SK-N-SH (cell line): ENCODE data around the gene MCTP1. TPM values are rescaled to one million over a fixed set of nuclear protein-coding genes. Genes with fewer than 3 reads are reported as not detected.

Source experiments
- CTCF ChIA-PET: fragments of 300-600, 350-600 bp; formaldehyde crosslinking; extraction: SDS; loops from one replicate; lab custom pipeline; 2021; lab: Yijun Ruan, JAX
- POLR2A ChIA-PET: fragments of 350-600 bp; sonication (Branson Sonifier 250); formaldehyde crosslinking; extraction: SDS; loops from one replicate; lab custom pipeline; 2020; ENCODE audit warnings: antibody characterized with exemption, inconsistent platforms; lab: Yijun Ruan, JAX
- DNase-seq: peaks from one replicate; pipeline ENCODE4 v3.0.0; 2012
- H2AFZ ChIP-seq: fragments of 200-600 bp; sonication (generic); 2 replicates; pipeline ENCODE4 v1.8.1; 2016; ENCODE audit warnings: antibody characterized with exemption, mild to moderate bottlenecking, low read depth
- H3F3A ChIP-seq: fragments of 200-600 bp; sonication (generic); replicated peaks from 2 replicates; pipeline ENCODE3; 2016; ENCODE audit warnings: antibody characterized with exemption, mild to moderate bottlenecking; ENCODE audit not compliant: insufficient read depth
- H3K27ac ChIP-seq, 2 experiments: fragments of 200-500 bp in 1 of 2; fragments of 200-600 bp in 1 of 2; sonication (Bioruptor generic) in 1 of 2; sonication (generic), shearing (Covaris generic) in 1 of 2; 2 replicates each; pipeline versions ENCODE4 v1.5.1 to v1.6.1; 2014 to 2016; ENCODE audit warnings: low read depth in 2 of 2, inconsistent platforms in 1 of 2, low read length in 1 of 2, mild to moderate bottlenecking in 1 of 2, mixed read lengths in 1 of 2
- H3K27me3 ChIP-seq: fragments of 200-600 bp; sonication (generic), shearing (Covaris generic); 2 replicates; pipeline ENCODE4 v1.6.1; 2016; ENCODE audit warnings: mixed run types; ENCODE audit not compliant: insufficient read depth
- H3K36me3 ChIP-seq, 2 experiments: fragments of 200-500 bp in 1 of 2; fragments of 200-600 bp in 1 of 2; sonication (Bioruptor generic) in 1 of 2; sonication (generic) in 1 of 2; replicated peaks in 1 of 2; 2 replicates each; pipeline versions ENCODE3 to v1.5.1; 2014 to 2016; ENCODE audit warnings: low read length in 1 of 2, mild to moderate bottlenecking in 1 of 2; ENCODE audit not compliant: insufficient read depth in 2 of 2, control insufficient read depth in 1 of 2
- H3K4me1 ChIP-seq, 2 experiments: fragments of 200-500 bp in 1 of 2; fragments of 200-600 bp in 1 of 2; sonication (Bioruptor generic) in 1 of 2; sonication (generic), shearing (Covaris generic) in 1 of 2; 2 replicates each; pipeline versions ENCODE4 v1.5.1 to v1.6.1; 2014 to 2016; ENCODE audit warnings: low read depth in 1 of 2, low read length in 1 of 2, mixed run types in 1 of 2; ENCODE audit not compliant: insufficient read depth in 2 of 2, control insufficient read depth in 1 of 2
- H3K4me2 ChIP-seq: fragments of 200-600 bp; sonication (generic), shearing (Covaris generic); 2 replicates; pipeline ENCODE4 v1.6.1; 2017; ENCODE audit warnings: mixed run types
- H3K4me3 ChIP-seq, 2 experiments: fragments of 200-500 bp in 1 of 2; fragments of 200-600 bp in 1 of 2; sonication (Bioruptor generic) in 1 of 2; sonication (generic), shearing (Covaris generic) in 1 of 2; 2 replicates each; pipeline versions ENCODE4 v1.5.1 to v1.8.1; 2014 to 2016; ENCODE audit warnings: low read depth in 2 of 2, inconsistent platforms in 1 of 2, low read length in 1 of 2, mild to moderate bottlenecking in 1 of 2, mixed read lengths in 1 of 2, moderate library complexity in 1 of 2
- H3K79me2 ChIP-seq: fragments of 200-600 bp; sonication (generic); 2 replicates; pipeline ENCODE4 v1.8.1; 2017; ENCODE audit warnings: mild to moderate bottlenecking; ENCODE audit not compliant: insufficient read depth
- H3K9ac ChIP-seq: fragments of 200-600 bp; sonication (generic); 2 replicates; pipeline ENCODE4 v1.6.1; 2017; ENCODE audit warnings: mixed run types
- H3K9me2 ChIP-seq: fragments of 200-600 bp; sonication (generic); 2 replicates; pipeline ENCODE4 v1.6.1; 2017; ENCODE audit warnings: mixed run types
- H3K9me3 ChIP-seq: fragments of 200-600 bp; sonication (generic); 2 replicates; pipeline ENCODE4 v1.6.1; 2017; ENCODE audit warnings: mixed run types, mild to moderate bottlenecking, moderate library complexity
- H4K20me1 ChIP-seq: fragments of 200-600 bp; sonication (generic); 2 replicates; pipeline ENCODE4 v1.6.1; 2017; ENCODE audit warnings: mild to moderate bottlenecking, mixed run types; ENCODE audit not compliant: insufficient read depth
- EP300 ChIP-seq, 2 experiments: IDR thresholded peaks; 2 replicates each; pipeline versions ENCODE4 v1.4.0 to v1.6.1; 2012; ENCODE audit warnings: borderline replicate concordance in 1 of 2, low read depth in 1 of 2, low read length in 1 of 2
- FOSL2 ChIP-seq: IDR thresholded peaks from 2 replicates; pipeline ENCODE4 v1.4.0; 2012; ENCODE audit warnings: low read depth, mild to moderate bottlenecking, moderate library complexity, borderline replicate concordance
- FOXJ3 ChIP-seq: sonication (generic); formaldehyde crosslinking; IDR thresholded peaks from 2 replicates; pipeline ENCODE4 v1.5.1; 2020; ENCODE audit warnings: mild to moderate bottlenecking, missing genetic modification reagents
- GATA2 ChIP-seq: sonication (generic); formaldehyde crosslinking; IDR thresholded peaks from 2 replicates; pipeline ENCODE4 v1.5.0; 2020; ENCODE audit warnings: mild to moderate bottlenecking, missing genetic modification reagents
- JUND ChIP-seq: IDR thresholded peaks from 2 replicates; pipeline ENCODE4 v1.4.0; 2012
- MAX ChIP-seq: IDR thresholded peaks from 2 replicates; pipeline ENCODE4 v1.4.0; 2012; ENCODE audit warnings: low read depth
- MXI1 ChIP-seq: IDR thresholded peaks from 2 replicates; pipeline ENCODE4 v1.6.1; 2012; ENCODE audit warnings: mild to moderate bottlenecking, low read depth, low read length, improper control_type of control experiment
- NFIC ChIP-seq: IDR thresholded peaks from 2 replicates; pipeline ENCODE4 v1.4.0; 2012; ENCODE audit warnings: borderline replicate concordance
- PBX3 ChIP-seq: IDR thresholded peaks from 2 replicates; pipeline ENCODE4; 2012
- POLR2AphosphoS5 ChIP-seq: IDR thresholded peaks from 2 replicates; pipeline ENCODE4 v1.6.1; 2012; ENCODE audit warnings: low read depth, low read length
- RAD21 ChIP-seq: IDR thresholded peaks from 2 replicates; pipeline ENCODE4 v1.6.1; 2012; ENCODE audit warnings: mild to moderate bottlenecking, low read length
- RCOR1 ChIP-seq: fragments of 150-350 bp; IDR thresholded peaks from 2 replicates; pipeline ENCODE4 v1.6.1; 2017; ENCODE audit warnings: antibody characterized with exemption, low read length
- REST ChIP-seq: IDR thresholded peaks from 2 replicates; pipeline ENCODE4 v1.6.1; 2012; ENCODE audit warnings: mild to moderate bottlenecking, low read depth, low read length, moderate library complexity
- RXRA ChIP-seq: IDR thresholded peaks from 2 replicates; pipeline ENCODE4 v1.4.0; 2012; ENCODE audit warnings: low read depth, mild to moderate bottlenecking, borderline replicate concordance
- TAF1 ChIP-seq: IDR thresholded peaks from 2 replicates; pipeline ENCODE4 v1.6.1; 2012; ENCODE audit warnings: low read depth, mild to moderate bottlenecking, low read length, moderate library complexity, borderline replicate concordance
- TCF12 ChIP-seq: IDR thresholded peaks from 2 replicates; pipeline ENCODE4 v1.4.0; 2012
- USF1 ChIP-seq: IDR thresholded peaks from 2 replicates; pipeline ENCODE4 v1.4.0; 2012; ENCODE audit warnings: low read depth, borderline replicate concordance
- ZBTB33 ChIP-seq: IDR thresholded peaks from 2 replicates; pipeline ENCODE4 v1.4.0; 2012; ENCODE audit warnings: low read depth, borderline replicate concordance
- WGBS: methylation state at CpG from one replicate; pipeline ENCODE4 v1.1.6; 2017; ENCODE audit warnings: low lambda C conversion rate; 5-methylcytosine and 5-hydroxymethylcytosine counted together
- polyA plus RNA-seq, 3 experiments: library from polyadenylated mRNA; depleted of rRNA; stranded (reverse); fragments of >200 nt; gene quantifications; 2 replicates each; pipeline ENCODE4 v1.2.3, GENCODE V29; 2012
- TF ChIP-seq, protein P1 (sequence below): fragments of 150-350 bp; IDR thresholded peaks from 2 replicates; pipeline ENCODE4 v1.6.1; 2017; ENCODE audit warnings: antibody characterized with exemption, low read length, low read depth, borderline replicate concordance

The MCTP1 gene
- polyA plus RNA-seq, 1 of the 3 experiments (the other 2 are of a cell fraction) = 0.53 TPM

GRCh38 chr5:94661086-94661485, 623.8 kb downstream of the MCTP1 start:
- H3F3A ChIP-seq = no peaks in the 10 kb centered on the region
- WGBS = 81% methylated on average over 3 of the region's 3 CpGs
- no peaks in the 10 kb centered on the region for H3K4me1 ChIP-seq
- H3K27me3 ChIP-seq = no peaks in the 10 kb centered on the region
- H3K9me2 ChIP-seq = no peaks in the 10 kb centered on the region
- peaks cover 23% of the 10 kb centered on the region; the same call in 1 of the 2 replicates for H3K79me2 ChIP-seq
- H3K36me3 ChIP-seq = peaks cover 30 to 51% of the 10 kb centered on the region in 2 experiments
- no peak overlapping the region for H2AFZ ChIP-seq
- CTCF ChIA-PET = interaction anchor here (1.0 kb wide), 1 partner anchor 40 kb away, joined by 3 read pairs; no protein-coding TSS in a partner anchor
- no peak for TF ChIP-seq PBX3
- TF ChIP-seq REST = no peak
- TF ChIP-seq EP300 (IDR thresholded peaks at IDR 0.05; ENCODE audit: borderline replicate concordance in 1 of 2, low read depth in 1 of 2, low read length in 1 of 2) = no peak
- no peak for TF ChIP-seq TCF12
- no peak for TF ChIP-seq NFIC
- TF ChIP-seq RCOR1 = no peak
- TF ChIP-seq TAF1 = no peak
- no peak for TF ChIP-seq MXI1
- TF ChIP-seq, protein P1, sequence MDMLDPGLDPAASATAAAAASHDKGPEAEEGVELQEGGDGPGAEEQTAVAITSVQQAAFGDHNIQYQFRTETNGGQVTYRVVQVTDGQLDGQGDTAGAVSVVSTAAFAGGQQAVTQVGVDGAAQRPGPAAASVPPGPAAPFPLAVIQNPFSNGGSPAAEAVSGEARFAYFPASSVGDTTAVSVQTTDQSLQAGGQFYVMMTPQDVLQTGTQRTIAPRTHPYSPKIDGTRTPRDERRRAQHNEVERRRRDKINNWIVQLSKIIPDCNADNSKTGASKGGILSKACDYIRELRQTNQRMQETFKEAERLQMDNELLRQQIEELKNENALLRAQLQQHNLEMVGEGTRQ = no peak
- no peak for TF ChIP-seq POLR2AphosphoS5
- TF ChIP-seq RXRA = no peak
- no peak for TF ChIP-seq GATA2 (CRISPR knock-in tag)
- no peak for TF ChIP-seq ZBTB33
- no peak for TF ChIP-seq JUND
- no peak for TF ChIP-seq MAX
- no peak for TF ChIP-seq RAD21
- no peak for TF ChIP-seq FOSL2
- TF ChIP-seq FOXJ3 (CRISPR knock-in tag) = no peak
- TF ChIP-seq USF1 = no peak
- no peak overlapping the region for H3K27ac ChIP-seq
- no peaks in the 10 kb centered on the region for H4K20me1 ChIP-seq
- no peak overlapping the region for H3K9ac ChIP-seq
- POLR2A ChIA-PET = no interaction called here
- DNase-seq = no peak
- peaks cover 9% of the 10 kb centered on the region for H3K9me3 ChIP-seq
- no peak overlapping the region for H3K4me2 ChIP-seq
- no peak overlapping the region for H3K4me3 ChIP-seq
